ENCODE results near the gene ESYT2.

The ESYT2 gene

GRCh38 chr7:158742065-158742821 lies 87.1 kb downstream of the ESYT2 start:
- DNase-seq (ENCODE audit: low spot score) = no peak

GRCh38 chr7:158741294-158741666 lies 88.0 kb downstream of the ESYT2 start:
- no peak for DNase-seq (ENCODE audit: low spot score)

GRCh38 chr7:158740657-158741293 lies 88.5 kb downstream of the ESYT2 start:
- no peak for DNase-seq (ENCODE audit: low spot score)

- no peak for DNase-seq (ENCODE audit: low spot score)
These were observed 89.2 kb downstream of the ESYT2 start for GRCh38 chr7:158740013-158740656.

- DNase-seq (ENCODE audit: low spot score) = no peak
These were observed 90.5 kb downstream of the ESYT2 start for GRCh38 chr7:158738841-158739240.

- DNase-seq (ENCODE audit: low spot score) = no peak
These were observed 92.1 kb downstream of the ESYT2 start for GRCh38 chr7:158737064-158737695.

GRCh38 chr7:158735935-158736334 lies 93.4 kb downstream of the ESYT2 start:
- no peak for DNase-seq (ENCODE audit: low spot score)

- DNase-seq (ENCODE audit: low spot score) = no peak
These were observed 94.4 kb downstream of the ESYT2 start for GRCh38 chr7:158734861-158735260.

- no peak for DNase-seq (ENCODE audit: low spot score)
These were observed 95.4 kb downstream of the ESYT2 start for GRCh38 chr7:158733775-158734494.

GRCh38 chr7:158733220-158733519 lies 96.1 kb downstream of the ESYT2 start:
- no peak for DNase-seq (ENCODE audit: low spot score)

GRCh38 chr7:158732494-158733219 lies 96.7 kb downstream of the ESYT2 start:
- no peak for DNase-seq (ENCODE audit: low spot score)

- DNase-seq (ENCODE audit: low spot score) = no peak
These were observed 97.5 kb downstream of the ESYT2 start for GRCh38 chr7:158731761-158732160.

- no peak for DNase-seq (ENCODE audit: low spot score)
These were observed 98.6 kb downstream of the ESYT2 start for GRCh38 chr7:158730383-158731346.

GRCh38 chr7:158729646-158730382 lies 99.5 kb downstream of the ESYT2 start:
- no peak for DNase-seq (ENCODE audit: low spot score)

GRCh38 chr7:158728911-158729645 lies 100.2 kb downstream of the ESYT2 start:
- DNase-seq (ENCODE audit: low spot score) = no peak

GRCh38 chr7:158727690-158728089 lies 101.6 kb downstream of the ESYT2 start:
- DNase-seq (ENCODE audit: low spot score) = no peak

GRCh38 chr7:158726277-158726807 lies 103.0 kb downstream of the ESYT2 start:
- DNase-seq (ENCODE audit: low spot score) = no peak

GRCh38 chr7:158725506-158725800 lies 103.9 kb downstream of the ESYT2 start:
- DNase-seq (ENCODE audit: low spot score) = no peak
